Small intestine (tissue), 7 donors: ENCODE measurements around the gene LRRC75A. TPM values are rescaled to one million over a fixed set of nuclear protein-coding genes. Genes with fewer than 3 reads are reported as not detected.
A peak's percentile ranks its signal among the peaks of the same experiment; 100 is the strongest.

Experiments used
- DNase-seq, 2 donors: peaks; one replicate each; pipeline versions ENCODE4 v3.0.0 to v3.0.0-alpha.2; 2013
- FAIRE-seq: peaks from 2 replicates; lab custom pipeline; 2012; peaks lifted over from hg19 to GRCh38; lab: Jason Lieb, UNC
- H3K27ac ChIP-seq, 3 donors: one replicate each; pipeline ENCODE4 v1.5.1; 2013; ENCODE audit warnings: low read length in 2 of 3, mild to moderate bottlenecking in 2 of 3, control low read depth in 1 of 3, inconsistent platforms in 1 of 3, low read depth in 1 of 3, moderate library complexity in 1 of 3
- H3K27me3 ChIP-seq, 3 donors: one replicate each; pipeline ENCODE4 v1.6.1; 2013; ENCODE audit warnings: low read length in 3 of 3, inconsistent platforms in 1 of 3; ENCODE audit not compliant: control insufficient read depth in 3 of 3, insufficient read depth in 3 of 3
- H3K36me3 ChIP-seq, 3 donors: one replicate each; pipeline ENCODE4 v1.6.1; 2013; ENCODE audit warnings: low read length in 3 of 3, inconsistent platforms in 1 of 3, low read depth in 1 of 3, mild to moderate bottlenecking in 1 of 3, moderate library complexity in 1 of 3; ENCODE audit not compliant: control insufficient read depth in 3 of 3, insufficient read depth in 2 of 3
- H3K4me1 ChIP-seq, 3 donors: one replicate each; pipeline ENCODE4 v1.6.1; 2013; ENCODE audit warnings: low read length in 2 of 3, inconsistent platforms in 1 of 3, low read depth in 1 of 3, mild to moderate bottlenecking in 1 of 3, moderate library complexity in 1 of 3; ENCODE audit not compliant: control insufficient read depth in 3 of 3, insufficient read depth in 2 of 3
- H3K4me3 ChIP-seq, 3 donors: one replicate each; pipeline ENCODE4 v1.5.1; 2013; ENCODE audit warnings: low read length in 3 of 3, control low read depth in 1 of 3, inconsistent platforms in 1 of 3, low read depth in 1 of 3, mild to moderate bottlenecking in 1 of 3, moderate library complexity in 1 of 3
- H3K9me3 ChIP-seq, 2 donors: one replicate each; pipeline ENCODE4 v1.6.1; 2013; ENCODE audit warnings: low read depth in 1 of 2, low read length in 1 of 2; ENCODE audit not compliant: control insufficient read depth in 2 of 2, insufficient read depth in 1 of 2
- WGBS, 3 donors: extraction: QIAGEN DNeasy Blood & Tissue Kit; methylation state at CpG; one replicate each; pipeline ENCODE4 v1.1.7; 2013; 5-methylcytosine and 5-hydroxymethylcytosine counted together
- polyA plus RNA-seq, 4 donors: library from polyadenylated mRNA; stranded (reverse) in 3 of 4; unstranded in 1 of 4; fragments of 200-250 nt in 3 of 4; fragments of 120-200 nt in 1 of 4; gene quantifications; one replicate each; pipeline versions ENCODE4 v1.2.1 to v1.2.3, GENCODE V29; 2013
- donor health status: healthy with polysubstance abuse.
- donor health status: control.
- donor health status: control.
- donor health status: Bipolar disorder and iron deficiency.
- donor health status: healthy.

Gene LRRC75A
- polyA plus RNA-seq, 4 donors, result 30.5 to 130 (median 64.3) TPM

GRCh38 chr17:16425698-16426659 lies 66.0 kb downstream of the LRRC75A start:
- Histone ChIP-seq H3K4me1 (peaks cover 0 to 4% (median 0%) of the 10 kb centered on the region in 3 donors), H3K27ac (no peak overlapping the region), H3K9me3 (no peaks in the 10 kb centered on the region), H3K27me3 (no peaks in the 10 kb centered on the region), H3K36me3 (peaks cover 0 to 18% (median 4%) of the 10 kb centered on the region in 3 donors), H3K4me3 (no peak overlapping the region)
- DNase-seq, result no peak
- WGBS, 3 donors, result 70 to 82% (median 74%) methylated on average over 20 of the region's 20 CpGs
- FAIRE-seq, result no peak

- H3K9me3 ChIP-seq, result no peaks in the 10 kb centered on the region
- no peak for FAIRE-seq
These were observed 66.8 kb downstream of the LRRC75A start for GRCh38 chr17:16425202-16425601.

GRCh38 chr17:16423226-16423872 lies 68.6 kb downstream of the LRRC75A start:
- no peak for DNase-seq
- Histone ChIP-seq H3K36me3 (peaks cover 0 to 26% (median 4%) of the 10 kb centered on the region in 3 donors), H3K4me3 (no peak overlapping the region), H3K27ac (no peak overlapping the region), H3K4me1 (peaks cover 0 to 14% (median 10%) of the 10 kb centered on the region in 3 donors), H3K9me3 (no peaks in the 10 kb centered on the region), H3K27me3 (no peaks in the 10 kb centered on the region)
- FAIRE-seq, result no peak
- 92 to 94% (median 93%) methylated on average over 10 of the region's 10 CpGs for whole genome bisulfite sequencing, 3 donors

More at GRCh38 chr17:16425202-16425601, 66.8 kb downstream of the LRRC75A start:
- Histone ChIP-seq H3K4me3 (no peak overlapping the region), H3K36me3 (peaks cover 0 to 18% (median 4%) of the 10 kb centered on the region in 3 donors), H3K27me3 (no peaks in the 10 kb centered on the region), H3K27ac (no peak overlapping the region), H3K4me1 (peaks cover 0 to 4% (median 1%) of the 10 kb centered on the region in 3 donors)
- WGBS, 3 donors, result 65 to 81% (median 74%) methylated on average over 6 of the region's 6 CpGs
- DNase-seq, result no peak

- Histone ChIP-seq H3K4me1 (peaks cover 0 to 12% (median 10%) of the 10 kb centered on the region in 3 donors), H3K36me3 (peaks cover 0 to 25% (median 3%) of the 10 kb centered on the region in 3 donors), H3K9me3 (no peaks in the 10 kb centered on the region), H3K27me3 (no peaks in the 10 kb centered on the region), H3K27ac (no peak overlapping the region), H3K4me3 (no peak overlapping the region)
- no peak for FAIRE-seq
- DNase-seq, result no peak
- WGBS, 3 donors, result 91 to 93% (median 92%) methylated on average over 7 of the region's 7 CpGs
These were observed 69.6 kb downstream of the LRRC75A start for GRCh38 chr17:16422416-16422815.

GRCh38 chr17:16419929-16420271 lies 72.1 kb downstream of the LRRC75A start:
- peaks cover 0 to 20% (median 10%) of the 10 kb centered on the region in 3 donors for H3K4me1 ChIP-seq
- no peaks in the 10 kb centered on the region for H3K9me3 ChIP-seq
- 64 to 87% (median 66%) methylated on average over 10 of the region's 10 CpGs for WGBS, 3 donors

GRCh38 chr17:16419074-16419928 lies 72.7 kb downstream of the LRRC75A start:
- peaks cover 0 to 16% (median 3%) of the 10 kb centered on the region in 3 donors for H3K36me3 ChIP-seq
- DNase-seq (no peak), FAIRE-seq (no peak)
- peak overlapping the region in 1 of 3 donors; percentile 88 for H3K27ac ChIP-seq
- peaks cover 0 to 20% (median 10%) of the 10 kb centered on the region in 3 donors for H3K4me1 ChIP-seq
- no peaks in the 10 kb centered on the region for H3K27me3 ChIP-seq
- H3K9me3 ChIP-seq, result no peaks in the 10 kb centered on the region
- WGBS, 3 donors, result 51 to 69% (median 65%) methylated on average over 8 of the region's 8 CpGs
- no peak overlapping the region for H3K4me3 ChIP-seq

More at GRCh38 chr17:16419929-16420271, 72.1 kb downstream of the LRRC75A start:
- DNase-seq (no peak), FAIRE-seq (no peak)
- peak overlapping the region in 1 of 3 donors; percentile 88 for H3K27ac ChIP-seq
- H3K36me3 ChIP-seq, result peaks cover 0 to 16% (median 3%) of the 10 kb centered on the region in 3 donors
- H3K27me3 ChIP-seq, result no peaks in the 10 kb centered on the region
- H3K4me3 ChIP-seq, result no peak overlapping the region

- H3K9me3 ChIP-seq, result no peaks in the 10 kb centered on the region
- peaks cover 0 to 16% (median 3%) of the 10 kb centered on the region in 3 donors for H3K36me3 ChIP-seq
- DNase-seq (no peak), FAIRE-seq (no peak)
- H3K27ac ChIP-seq, result peak overlapping the region in 1 of 3 donors; percentile 88
- H3K4me1 ChIP-seq, result peaks cover 0 to 20% (median 10%) of the 10 kb centered on the region in 3 donors
- H3K27me3 ChIP-seq, result no peaks in the 10 kb centered on the region
- 50 to 76% (median 57%) methylated on average over 2 of the region's 2 CpGs for WGBS, 3 donors
- no peak overlapping the region for H3K4me3 ChIP-seq
These were observed 73.3 kb downstream of the LRRC75A start for GRCh38 chr17:16418685-16419068.
